K562 (cell line): Measurements from ENCODE around the gene TMCC1. TPM values are rescaled to one million over a fixed set of nuclear protein-coding genes. Genes with fewer than 3 reads are reported as not detected.

Experiments used
- ATAC-seq: fragments of 200-7000 bp; cut with Tn5 transposase; 3 replicates; pipeline ENCODE4 v1.9.1; 2020; ENCODE audit warnings: moderate library complexity
- BruUV-seq: library from RNA; stranded (reverse); fragments of 400-500 nt; replicated peaks from 2 replicates; lab custom pipeline; 2021; lab: Mats Ljungman, UMichigan
- CTCF ChIA-PET: fragments of 300-600 bp; formaldehyde crosslinking; extraction: SDS; loops from one replicate; lab custom pipeline; 2021; ENCODE audit warnings: low intra/inter-chr PET ratio; lab: Yijun Ruan, JAX
- POLR2A ChIA-PET: fragments of 300-600, 350-650 bp; sonication (Branson Sonifier 250); formaldehyde crosslinking; extraction: SDS; loops from one replicate; lab custom pipeline; 2021; ENCODE audit warnings: antibody characterized with exemption, inconsistent platforms; lab: Yijun Ruan, JAX
- DNase-seq, 4 experiments: peaks; one replicate each; pipeline versions ENCODE4 v3.0.0 to v3.0.0-alpha.2; 2011 to 2018; ENCODE audit warnings: low spot score in 3 of 4, mixed read lengths in 3 of 4; ENCODE audit errors: extremely low read depth in 1 of 4
- FAIRE-seq: peaks from 2 replicates; lab custom pipeline; 2011; peaks lifted over from hg19 to GRCh38; lab: Jason Lieb, UNC
- H2AFZ ChIP-seq: 2 replicates; pipeline ENCODE4 v1.6.0; 2011; ENCODE audit warnings: low read depth, low read length, control low read depth, inconsistent platforms
- H3K27ac ChIP-seq: fragments of 200-600 bp; 3 replicates; pipeline ENCODE4 v1.8.0; 2011; ENCODE audit warnings: low read depth, mild to moderate bottlenecking, control low read depth, inconsistent platforms, low read length, moderate library complexity, mixed read lengths; ENCODE audit errors: extremely low read depth
- H3K27me3 ChIP-seq, 2 experiments: fragments of 300-600 bp in 1 of 2; 2 replicates in 1 of 2; 3 replicates in 1 of 2; pipeline versions ENCODE4 v1.6.0 to v1.8.0; 2011; ENCODE audit warnings: inconsistent platforms in 2 of 2, low read length in 2 of 2, mild to moderate bottlenecking in 1 of 2, mixed read lengths in 1 of 2, moderate library complexity in 1 of 2; ENCODE audit not compliant: control insufficient read depth in 2 of 2, insufficient read depth in 2 of 2
- H3K36me3 ChIP-seq: fragments of 300-600 bp; 3 replicates; pipeline ENCODE4 v1.8.0; 2011; ENCODE audit warnings: mild to moderate bottlenecking, low read length, inconsistent platforms; ENCODE audit not compliant: control insufficient read depth, insufficient read depth
- H3K4me1 ChIP-seq, 2 experiments: fragments of 200-600 bp in 1 of 2; replicated peaks in 1 of 2; 2 replicates in 1 of 2; 3 replicates in 1 of 2; pipeline versions ENCODE4 v1.5.1 to v1.8.0; 2011; ENCODE audit warnings: inconsistent platforms in 2 of 2, low read length in 2 of 2, mild to moderate bottlenecking in 1 of 2, mixed read lengths in 1 of 2, moderate library complexity in 1 of 2; ENCODE audit not compliant: control insufficient read depth in 2 of 2, insufficient read depth in 2 of 2
- H3K4me2 ChIP-seq: 2 replicates; pipeline ENCODE4 v1.6.1; 2011; ENCODE audit warnings: low read length, control low read depth, inconsistent platforms, mixed read lengths; ENCODE audit not compliant: insufficient read depth
- H3K4me3 ChIP-seq: fragments of 200-600 bp; sonication (generic), shearing (Covaris generic); 2 replicates; pipeline ENCODE4 v1.5.1; 2016; ENCODE audit warnings: control low read depth, inconsistent platforms
- H3K79me2 ChIP-seq: fragments of 200-600 bp; 3 replicates; pipeline ENCODE4 v1.8.0; 2011; ENCODE audit warnings: low read length, inconsistent platforms; ENCODE audit not compliant: control insufficient read depth, insufficient read depth
- H3K9ac ChIP-seq, 2 experiments: 2 replicates each; pipeline versions ENCODE4 v1.6.0 to v1.6.1; 2011; ENCODE audit warnings: low read depth in 2 of 2, low read length in 2 of 2, control low read depth in 1 of 2, inconsistent platforms in 1 of 2, mild to moderate bottlenecking in 1 of 2, mixed read lengths in 1 of 2; ENCODE audit not compliant: insufficient read depth in 1 of 2
- H3K9me1 ChIP-seq: one replicate; pipeline ENCODE4 v1.6.0; 2011; ENCODE audit warnings: inconsistent platforms, mild to moderate bottlenecking, low read length, moderate library complexity; ENCODE audit not compliant: control insufficient read depth, insufficient read depth
- H3K9me3 ChIP-seq: replicated peaks from 2 replicates; pipeline ENCODE4 v1.5.1; 2011; ENCODE audit warnings: low read depth, low read length, inconsistent platforms; ENCODE audit not compliant: control insufficient read depth, insufficient read depth
- H4K20me1 ChIP-seq: replicated peaks from 2 replicates; pipeline ENCODE4 v1.6.1; 2011; ENCODE audit warnings: low read length, inconsistent platforms, mixed read lengths; ENCODE audit not compliant: control insufficient read depth, insufficient read depth
- CBFA2T3 ChIP-seq: fragments of 450-650 bp; IDR thresholded peaks from 2 replicates; pipeline ENCODE4 v1.6.1; 2017
- L3MBTL2 ChIP-seq: fragments of 450-650 bp; IDR thresholded peaks from 2 replicates; pipeline ENCODE4 v1.6.1; 2016; ENCODE audit warnings: mild to moderate bottlenecking, moderate library complexity
- MTA1 ChIP-seq: fragments of 450-650 bp; IDR thresholded peaks from 2 replicates; pipeline ENCODE4 v1.6.1; 2017; ENCODE audit warnings: borderline replicate concordance
- NCOA4 ChIP-seq: fragments of 450-650 bp; IDR thresholded peaks from 2 replicates; pipeline ENCODE4 v1.6.1; 2018; ENCODE audit warnings: mild to moderate bottlenecking; ENCODE audit not compliant: partially characterized antibody
- WGBS: fragments of 100-300 bp; shearing (Covaris generic); methylation state at CpG from one replicate; pipeline ENCODE4 v1.1.6; 2016; ENCODE audit warnings: low coverage, mixed read lengths; ENCODE audit not compliant: insufficient coverage; ENCODE audit errors: missing lambda C conversion rate; 5-methylcytosine and 5-hydroxymethylcytosine counted together
- in situ Hi-C: fragments of 300-500 bp; cut with MboI; formaldehyde crosslinking; loops from 4 replicates; pipeline ENCODE4 v1.15.0; 2018; ENCODE audit warnings: inconsistent platforms, mixed read lengths
- intact Hi-C: fragments of 100-400 bp; cut with micrococcal nuclease; formaldehyde crosslinking; loops from 2 replicates; pipeline ENCODE4 v1.14.2; 2022
- polyA plus RNA-seq, 8 experiments: library from polyadenylated mRNA; depleted of rRNA in 4 of 8; stranded (reverse) in 5 of 8; unstranded in 3 of 8; fragments of >200 nt; fragmentation: Nextera tagmentation in 2 of 8; fragmentation: Illumina TruSeq in 1 of 8; extraction: Ambion mirVana in 2 of 8; extraction: Trizol in 1 of 8; gene quantifications; 2 replicates each; pipeline versions ENCODE4 v1.2.1 to v1.2.3, GENCODE V29; 2011 to 2014; ENCODE audit warnings: inconsistent platforms in 1 of 8, missing spikeins in 1 of 8
- total RNA-seq, 7 experiments: library from RNA; depleted of rRNA in 6 of 7; stranded (reverse); fragments of >200 nt in 6 of 7; fragmentation: Illumina TruSeq in 2 of 7; extraction: Trizol in 2 of 7; gene quantifications; 2 replicates each; pipeline versions ENCODE4 v1.2.1 to v1.2.3, GENCODE V29; 2011 to 2021; ENCODE audit warnings: low replicate concordance in 1 of 7

TMCC1 gene
- total and polyA plus RNA-seq, 9 of the 15 experiments (the other 6 are each of a cell fraction or from before 2014, with no cell fraction given) = 0.89 to 8.7 (median 4.0) TPM

DNA sequence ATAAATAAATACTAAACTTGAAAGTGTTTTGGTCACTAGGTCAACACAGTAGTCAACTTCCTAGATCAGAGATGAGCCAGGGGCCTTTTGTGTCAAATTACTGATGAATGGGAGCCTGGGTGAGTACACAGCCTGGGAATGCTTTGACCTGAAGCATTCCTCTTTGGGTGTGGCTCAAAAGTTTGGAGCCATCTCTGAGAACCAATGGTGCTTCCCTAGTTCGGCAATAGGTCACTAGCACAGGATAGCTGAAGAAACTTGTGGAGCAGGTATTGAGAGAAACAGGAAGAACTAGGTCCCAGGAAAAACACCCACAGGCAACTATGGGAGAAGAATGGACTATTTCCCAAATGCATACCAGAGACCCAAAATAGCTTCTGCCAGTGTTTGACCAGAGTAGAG, 230.5 kb downstream of the TMCC1 start:
- BruUV-seq = no TSS peak
- no peaks in the 10 kb centered on the region for H3K27me3 ChIP-seq
- H3K9ac ChIP-seq = no peak overlapping the region
- POLR2A ChIA-PET = interaction anchor here (0.7 kb wide), 3 partner anchors 8 to 91 kb away, joined by 3 to 4 read pairs (median 3); no protein-coding TSS in a partner anchor
- peaks cover 0 to 4% of the 10 kb centered on the region in 2 experiments; a peak in 2 of 5 replicates for H3K4me1 ChIP-seq
- no peaks in the 10 kb centered on the region for H3K9me3 ChIP-seq
- intact Hi-C loops = no loop called here
- H3K27ac ChIP-seq = no peak overlapping the region
- CTCF ChIA-PET = no interaction called here
- TF ChIP-seq MTA1 (no peak), L3MBTL2 (no peak)
- TF ChIP-seq, all 486 proteins: peak for 0
- H3K4me2 ChIP-seq = no peak overlapping the region
- WGBS = 29% methylated on average over 1 of the region's 1 CpG
- DNase-seq (no peak), ATAC-seq (no peak), FAIRE-seq (no peak)
- no peak overlapping the region for H3K4me3 ChIP-seq
- H2AFZ ChIP-seq = no peak overlapping the region
- no peaks in the 10 kb centered on the region for H3K79me2 ChIP-seq
- H3K36me3 ChIP-seq = no peaks in the 10 kb centered on the region
- H4K20me1 ChIP-seq = no peaks in the 10 kb centered on the region
- no peaks in the 10 kb centered on the region for H3K9me1 ChIP-seq
- in situ Hi-C loops = no loop called here

DNA sequence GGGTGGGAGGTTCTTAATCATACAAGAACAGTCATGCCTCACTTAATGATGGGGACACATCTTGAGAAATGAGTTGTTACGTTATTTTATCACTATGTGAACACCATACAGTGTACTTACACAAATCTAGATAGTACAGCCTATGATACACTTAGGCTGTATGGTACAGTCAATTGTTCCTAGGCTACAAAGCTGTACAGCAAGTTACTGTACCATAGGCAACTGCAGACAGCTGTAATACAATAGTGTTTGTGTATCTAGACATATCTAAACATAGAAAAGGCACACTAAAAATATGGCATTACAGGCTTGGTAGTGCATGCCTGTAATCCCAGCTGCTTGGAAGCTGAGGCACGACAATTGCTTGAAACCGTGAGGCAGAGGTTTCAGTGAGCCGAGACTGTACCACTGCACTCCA, 231.3 kb downstream of the TMCC1 start:
- BruUV-seq = no TSS peak
- ATAC-seq (no peak), DNase-seq (no peak), FAIRE-seq (no peak)
- no peaks in the 10 kb centered on the region for H3K9me3 ChIP-seq
- no peaks in the 10 kb centered on the region for H3K27me3 ChIP-seq
- intact Hi-C loops (no loop called here), in situ Hi-C loops (no loop called here)
- no peak overlapping the region for H2AFZ ChIP-seq
- TF ChIP-seq CBFA2T3 = 0 out of 2 replicates have a peak, but pooled peaks have one; percentile 6
- TF ChIP-seq NCOA4 = no peak
- POLR2A ChIA-PET = interaction anchor here (0.7 kb wide), 1 partner anchor 9 kb away, joined by 4 read pairs; no protein-coding TSS in a partner anchor
- CTCF ChIA-PET = no interaction called here
- no peaks in the 10 kb centered on the region for H3K36me3 ChIP-seq
- H3K9me1 ChIP-seq = no peaks in the 10 kb centered on the region
- H3K27ac ChIP-seq = no peak overlapping the region
- H3K4me2 ChIP-seq = no peak overlapping the region
- H3K9ac ChIP-seq = no peak overlapping the region
- no peaks in the 10 kb centered on the region for H3K79me2 ChIP-seq
- H3K4me3 ChIP-seq = no peak overlapping the region
- 83% methylated on average over 4 of the region's 4 CpGs for WGBS
- peaks cover under 1 to 13% of the 10 kb centered on the region in 2 experiments; a peak in 3 of 5 replicates for H3K4me1 ChIP-seq
- no peaks in the 10 kb centered on the region for H4K20me1 ChIP-seq
